Gastroesophageal sphincter (tissue), 4 donors: ENCODE measurements around the gene S1PR2. TPM values are rescaled to one million over a fixed set of nuclear protein-coding genes. Genes with fewer than 3 reads are reported as not detected.
"Not testable (repeated sequence)": the region's sequence is repeated elsewhere in the genome, so short reads cannot be mapped to it uniquely, and the experiment has no call there.

ENCODE experiments used
- ATAC-seq: fragments of 150-250 bp; one replicate; pipeline ENCODE4 v1.9.1; 2016; ENCODE audit warnings: mild to moderate bottlenecking, moderate library complexity
- H3K27ac ChIP-seq, 4 donors: fragments of 200-600 bp; sonication (generic) in 3 of 4; 1 replicate in 3 of 4; 2 replicates in 1 of 4; pipeline ENCODE4 v1.5.1; 2016 to 2019
- H3K27me3 ChIP-seq: fragments of 200-600 bp; sonication (generic); one replicate; pipeline ENCODE4 v1.5.1; 2019
- H3K36me3 ChIP-seq, 2 donors: fragments of 200-600 bp; sonication (generic); one replicate each; pipeline ENCODE4 v1.5.1; 2019; ENCODE audit warnings: control low read depth in 1 of 2
- H3K4me1 ChIP-seq, 3 donors: fragments of 200-600 bp; sonication (generic); 1 replicate in 2 of 3; 2 replicates in 1 of 3; pipeline ENCODE4 v1.5.1; 2016 to 2019; ENCODE audit warnings: control low read depth in 2 of 3
- H3K4me3 ChIP-seq, 2 donors: fragments of 200-600 bp; sonication (generic); one replicate each; pipeline ENCODE4 v1.5.1; 2019; ENCODE audit warnings: mild to moderate bottlenecking in 1 of 2, moderate library complexity in 1 of 2
- H3K9me3 ChIP-seq, 3 donors: fragments of 200-600 bp; sonication (generic); one replicate each; pipeline ENCODE4 v1.5.1; 2017 to 2019; ENCODE audit warnings: control low read depth in 2 of 3
- EP300 ChIP-seq: sonication (generic); formaldehyde crosslinking; IDR thresholded peaks from one replicate; pipeline ENCODE4 v1.6.1; 2017; ENCODE audit warnings: antibody characterized with exemption, mild to moderate bottlenecking
- POLR2A ChIP-seq, 2 donors: fragments of 450-650 bp; IDR thresholded peaks; one replicate each; pipeline ENCODE4 v1.6.1; 2017; ENCODE audit warnings: antibody characterized with exemption in 2 of 2, mild to moderate bottlenecking in 2 of 2, moderate library complexity in 1 of 2
- POLR2AphosphoS5 ChIP-seq: sonication (generic); formaldehyde crosslinking; IDR thresholded peaks from one replicate; pipeline ENCODE4 v1.6.1; 2017; ENCODE audit warnings: antibody characterized with exemption
- WGBS, 2 donors: methylation state at CpG; one replicate each; pipeline ENCODE4 v1.1.5; 2018; ENCODE audit warnings: low coverage in 1 of 2; 5-methylcytosine and 5-hydroxymethylcytosine counted together
- total RNA-seq, 4 donors: library from RNA; depleted of rRNA; stranded (reverse); fragments of >200 nt; gene quantifications; one replicate each; pipeline ENCODE4 v1.1.0, GENCODE V29; 2016
- TF ChIP-seq, protein P1 (sequence below), 4 experiments: fragments of 200-600 bp in 2 of 4; fragments of 450-650 bp in 2 of 4; sonication (generic) in 1 of 4; IDR thresholded peaks; one replicate each; pipeline ENCODE4 v1.5.1; 2017 to 2019; ENCODE audit warnings: antibody characterized with exemption in 4 of 4, mild to moderate bottlenecking in 2 of 4, moderate library complexity in 2 of 4

The S1PR2 gene
- total RNA-seq, 4 donors from 2014 or later: 7.5 to 24.5 (median 16.7) TPM

DNA sequence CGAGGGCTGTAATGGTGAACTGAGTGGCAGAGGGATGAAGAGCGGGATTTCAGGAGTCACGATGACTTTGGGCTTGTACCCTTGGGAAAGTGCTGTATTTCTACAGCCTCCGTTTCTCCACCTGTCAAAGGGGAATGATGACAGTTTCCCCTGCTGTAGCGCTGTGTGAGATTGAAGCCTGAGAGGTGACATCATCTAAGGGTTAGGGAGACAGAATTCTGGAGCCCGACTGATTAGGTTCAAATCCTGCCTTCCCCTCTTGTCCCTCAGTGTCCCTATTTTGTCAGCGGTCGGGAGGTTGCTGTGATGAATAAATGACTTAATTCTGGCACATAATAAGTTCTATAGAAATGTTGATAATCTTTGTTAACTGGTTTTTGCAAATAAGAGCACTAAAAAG lies 21.6 kb upstream of the S1PR2 start:
- H3K36me3 ChIP-seq: peaks cover 0 to 43% of the 10 kb centered on the region in 2 donors
- H3K4me3 ChIP-seq: peak overlapping the region; percentile 64 to 80
- no peaks in the 10 kb centered on the region for H3K27me3 ChIP-seq
- no peak for ATAC-seq
- TF ChIP-seq POLR2A (IDR thresholded peaks at IDR 0.05): no peak
- TF ChIP-seq POLR2AphosphoS5: no peak
- peak overlapping the region in 3 of 4 donors; percentile 83 to 86 (median 85) for H3K27ac ChIP-seq
- no peaks in the 10 kb centered on the region for H3K9me3 ChIP-seq
- 28 to 42% methylated on average over 4 to 5 of the region's 8 CpGs for WGBS, 2 donors
- H3K4me1 ChIP-seq: peaks cover 0 to 38% (median 6%) of the 10 kb centered on the region in 3 donors

DNA sequence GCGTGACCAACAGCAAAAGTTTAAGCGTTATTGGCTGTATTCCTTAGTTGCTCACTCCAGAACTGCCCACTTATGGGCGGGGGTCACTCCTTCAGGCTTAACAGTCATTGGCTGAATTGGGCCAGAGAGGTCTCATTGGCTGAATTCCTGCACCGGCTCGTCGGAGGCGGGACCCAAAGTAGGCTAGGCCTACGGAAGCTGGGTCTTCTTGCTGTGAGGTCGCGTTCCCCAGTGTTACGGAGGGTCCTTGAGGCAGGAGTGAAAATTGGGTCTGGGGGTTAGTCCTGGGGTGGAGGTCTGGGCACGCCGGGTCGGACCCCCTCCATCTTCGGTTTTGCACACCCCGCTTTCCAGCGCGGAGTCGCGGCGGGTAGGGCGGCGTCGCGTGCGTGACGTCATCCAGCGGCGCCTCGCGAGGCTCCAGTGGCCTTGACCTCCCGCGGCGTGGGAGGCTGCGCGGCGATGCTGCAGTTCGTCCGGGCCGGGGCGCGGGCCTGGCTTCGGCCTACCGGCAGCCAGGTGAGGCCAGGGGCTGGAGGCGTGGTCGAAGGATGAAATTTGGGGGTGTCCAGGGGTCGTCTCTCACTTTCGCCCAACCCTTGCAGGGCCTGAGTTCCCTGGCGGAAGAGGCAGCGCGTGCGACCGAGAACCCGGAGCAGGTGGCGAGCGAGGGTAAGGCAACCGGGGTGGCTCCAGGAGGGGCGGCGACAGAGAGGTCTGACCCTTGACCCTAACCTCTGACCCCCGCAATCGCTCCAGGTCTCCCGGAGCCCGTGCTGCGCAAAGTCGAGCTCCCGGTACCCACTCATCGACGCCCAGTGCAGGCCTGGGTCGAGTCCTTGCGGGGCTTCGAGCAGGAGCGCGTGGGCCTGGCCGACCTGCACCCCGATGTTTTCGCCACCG lies 20.9 kb upstream of the S1PR2 start, which contains the start of gene MRPL4:
Gene MRPL4, plus strand, starts transcription at position 423 of the 903 bp plus-strand sequence. Its CDS starts 40 bp downstream, at position 463.
- H3K27me3 ChIP-seq: no peaks in the 10 kb centered on the region
- H3K36me3 ChIP-seq: peaks cover 0 to 37% of the 10 kb centered on the region in 2 donors
- WGBS, 2 donors: 0% methylated on average over 1 to 3 of the region's 77 CpGs
- H3K27ac ChIP-seq: peak within 1 kb of the TSS; percentile 56 to 86 (median 84)
- peaks cover 0 to 38% (median 6%) of the 10 kb centered on the region in 3 donors for H3K4me1 ChIP-seq
- TF ChIP-seq EP300 (no peak), POLR2A (IDR thresholded peaks at IDR 0.05) (peak; percentile 58 to 73), POLR2AphosphoS5 (peak; percentile 83)
- TF ChIP-seq, protein P1, sequence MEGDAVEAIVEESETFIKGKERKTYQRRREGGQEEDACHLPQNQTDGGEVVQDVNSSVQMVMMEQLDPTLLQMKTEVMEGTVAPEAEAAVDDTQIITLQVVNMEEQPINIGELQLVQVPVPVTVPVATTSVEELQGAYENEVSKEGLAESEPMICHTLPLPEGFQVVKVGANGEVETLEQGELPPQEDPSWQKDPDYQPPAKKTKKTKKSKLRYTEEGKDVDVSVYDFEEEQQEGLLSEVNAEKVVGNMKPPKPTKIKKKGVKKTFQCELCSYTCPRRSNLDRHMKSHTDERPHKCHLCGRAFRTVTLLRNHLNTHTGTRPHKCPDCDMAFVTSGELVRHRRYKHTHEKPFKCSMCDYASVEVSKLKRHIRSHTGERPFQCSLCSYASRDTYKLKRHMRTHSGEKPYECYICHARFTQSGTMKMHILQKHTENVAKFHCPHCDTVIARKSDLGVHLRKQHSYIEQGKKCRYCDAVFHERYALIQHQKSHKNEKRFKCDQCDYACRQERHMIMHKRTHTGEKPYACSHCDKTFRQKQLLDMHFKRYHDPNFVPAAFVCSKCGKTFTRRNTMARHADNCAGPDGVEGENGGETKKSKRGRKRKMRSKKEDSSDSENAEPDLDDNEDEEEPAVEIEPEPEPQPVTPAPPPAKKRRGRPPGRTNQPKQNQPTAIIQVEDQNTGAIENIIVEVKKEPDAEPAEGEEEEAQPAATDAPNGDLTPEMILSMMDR (IDR thresholded peaks at IDR 0.05): peak in 3 of 4 experiments; percentile 3 to 32 (median 24)
- no peaks in the 10 kb centered on the region for H3K9me3 ChIP-seq
- peak within 1 kb of the TSS; percentile 64 to 80 for H3K4me3 ChIP-seq
- peak; percentile 99 for ATAC-seq

DNA sequence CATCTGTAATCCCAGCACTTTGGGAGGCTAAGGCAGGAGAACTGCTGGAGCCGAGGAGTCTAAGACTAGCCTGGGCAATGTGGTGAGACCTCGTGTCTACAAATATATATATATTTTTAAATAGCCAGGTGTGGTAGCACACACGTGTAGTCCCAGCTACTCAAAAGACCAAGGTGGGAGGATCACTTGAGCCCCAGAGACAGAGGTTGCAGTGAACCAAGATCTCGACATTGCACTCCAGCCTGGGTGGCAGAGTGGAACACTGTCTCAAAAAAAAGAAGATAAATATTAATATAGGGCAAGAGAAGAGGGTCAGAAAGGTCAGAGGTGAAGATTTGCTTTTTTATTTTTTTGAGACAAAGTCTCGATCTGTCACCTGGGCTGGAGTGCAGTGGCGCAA lies 15.4 kb upstream of the S1PR2 start:
- Histone ChIP-seq H3K9me3 (no peaks in the 10 kb centered on the region), H3K27ac (no peak overlapping the region), H3K4me3 (no peak overlapping the region), H3K4me1 (peaks cover 0 to 19% (median 0%) of the 10 kb centered on the region in 3 donors), H3K36me3 (no peaks in the 10 kb centered on the region), H3K27me3 (no peaks in the 10 kb centered on the region)
- WGBS, 2 donors: 82 to 84% methylated on average over 5 to 6 of the region's 6 CpGs
- TF ChIP-seq POLR2A (IDR thresholded peaks at IDR 0.05) (no peak), POLR2AphosphoS5 (no peak), EP300 (no peak)
- TF ChIP-seq, protein P1 (IDR thresholded peaks at IDR 0.05): no peak
- no peak for ATAC-seq

DNA sequence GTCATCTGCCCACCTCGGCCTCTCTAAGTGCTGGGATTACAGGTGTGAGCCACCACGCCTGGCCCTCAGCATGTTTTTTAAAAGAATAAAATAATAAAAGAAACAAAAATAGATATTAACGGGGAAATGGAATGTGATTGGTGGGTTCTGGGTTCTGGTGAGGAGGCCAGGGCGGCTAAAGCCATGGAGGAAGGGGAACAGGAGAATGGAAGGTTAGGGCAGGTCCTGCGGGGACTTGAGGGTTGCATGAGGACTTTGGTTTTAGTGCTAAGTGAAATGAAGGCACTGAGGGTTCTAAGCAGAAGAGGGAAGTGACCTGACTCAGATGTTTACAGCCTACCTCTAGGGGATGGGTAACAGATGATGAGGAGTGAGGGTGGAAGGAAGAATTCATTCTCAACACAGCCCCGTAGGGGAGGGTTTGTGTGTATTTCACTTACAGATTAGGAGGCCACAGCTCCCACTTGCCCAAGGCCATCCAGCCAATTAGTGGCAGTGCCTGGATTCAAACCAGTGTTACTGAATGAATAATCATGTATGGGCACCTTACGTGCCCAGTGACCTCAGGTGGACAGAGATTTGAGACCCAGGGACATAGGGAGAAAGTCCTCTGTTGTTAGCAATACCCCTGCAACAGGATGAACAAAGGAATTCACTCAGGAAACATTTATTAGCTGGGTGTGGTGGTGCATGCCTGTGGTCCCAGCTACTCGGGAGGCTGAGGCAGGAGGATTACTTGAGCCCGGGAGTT lies 14.2 kb upstream of the S1PR2 start:
- H3K9me3 ChIP-seq: no peaks in the 10 kb centered on the region
- no peaks in the 10 kb centered on the region for H3K36me3 ChIP-seq
- H3K4me3 ChIP-seq: no peak overlapping the region
- H3K4me1 ChIP-seq: peaks cover 0 to 9% (median 0%) of the 10 kb centered on the region in 3 donors
- H3K27ac ChIP-seq: no peak overlapping the region
- 67 to 72% methylated on average over 5 to 6 of the region's 9 CpGs for WGBS, 2 donors
- no peak for ATAC-seq
- H3K27me3 ChIP-seq: no peaks in the 10 kb centered on the region
- no peak for TF ChIP-seq POLR2A (IDR thresholded peaks at IDR 0.05)
- TF ChIP-seq POLR2AphosphoS5: no peak
- TF ChIP-seq, protein P1 (IDR thresholded peaks at IDR 0.05): no peak
- no peak for TF ChIP-seq EP300

DNA sequence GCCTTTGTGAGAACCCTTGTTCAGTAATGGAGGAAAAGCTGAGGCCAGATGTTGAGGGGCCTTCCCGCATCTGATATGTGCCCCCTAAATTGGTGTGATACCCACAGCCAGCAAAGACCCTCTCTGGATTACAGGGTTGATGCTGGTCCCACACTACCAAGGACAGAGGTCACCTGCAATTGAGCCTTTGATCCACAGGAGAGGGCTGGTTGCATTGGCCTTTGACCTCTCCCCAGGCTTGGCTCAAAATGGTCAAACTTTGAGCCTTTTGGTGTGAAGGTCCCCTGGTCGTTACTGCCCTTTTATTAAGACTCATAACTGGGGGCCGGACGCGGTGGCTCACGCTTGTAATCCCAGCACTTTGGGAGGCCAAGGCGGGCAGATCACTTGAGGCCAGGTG lies 12.5 kb upstream of the S1PR2 start:
- WGBS, 2 donors: no CpG with 5 or more reads among the region's 7 CpGs
- H3K4me1 ChIP-seq: peaks cover 0 to 3% (median 0%) of the 10 kb centered on the region in 3 donors
- TF ChIP-seq, protein P1 (IDR thresholded peaks at IDR 0.05): no peak
- TF ChIP-seq EP300: no peak
- no peak for TF ChIP-seq POLR2AphosphoS5
- no peak for TF ChIP-seq POLR2A (IDR thresholded peaks at IDR 0.05)

DNA sequence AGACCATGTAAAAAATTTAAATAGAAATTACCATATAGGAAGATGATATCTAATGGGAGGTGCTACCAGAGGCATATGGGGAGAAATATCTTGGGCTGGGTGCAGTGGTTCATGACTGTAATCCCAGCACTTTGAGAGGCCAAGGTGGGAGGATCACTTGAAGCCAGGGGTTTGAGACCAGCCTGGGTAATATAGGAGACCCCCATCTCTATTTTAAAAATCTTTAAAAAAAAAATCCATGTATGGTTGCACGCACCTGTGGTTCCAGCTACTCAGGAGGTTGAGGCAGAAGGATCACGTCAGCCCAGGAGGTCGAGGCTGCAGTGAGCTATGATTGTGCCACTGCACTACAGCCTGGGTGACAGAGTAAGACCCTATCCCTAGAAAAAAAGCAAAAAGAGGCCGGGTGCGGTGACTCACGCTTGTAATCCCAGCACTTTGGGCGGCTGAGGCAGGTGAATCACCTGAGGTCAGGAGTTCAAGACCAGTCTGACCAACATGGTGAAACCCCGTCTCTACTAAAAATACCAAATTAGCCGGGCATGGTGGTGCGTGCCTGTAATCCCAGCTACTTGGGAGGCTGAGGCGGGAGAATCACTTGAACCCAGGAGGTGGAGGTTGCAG lies 10.8 kb upstream of the S1PR2 start:
- H3K27ac ChIP-seq, H3K9me3 ChIP-seq, ATAC-seq, H3K4me3 ChIP-seq, H3K36me3 ChIP-seq, H3K27me3 ChIP-seq: not testable (repeated sequence)
- peaks cover 0 to 10% (median 0%) of the 10 kb centered on the region in 3 donors for H3K4me1 ChIP-seq
- 94 to 96% methylated on average over 5 to 7 of the region's 11 CpGs for WGBS, 2 donors

More for the DNA sequence above, 12.5 kb upstream of the S1PR2 start:
- ATAC-seq: no peak
- Histone ChIP-seq H3K9me3 (no peaks in the 10 kb centered on the region), H3K36me3 (no peaks in the 10 kb centered on the region), H3K27me3 (no peaks in the 10 kb centered on the region), H3K4me3 (no peak overlapping the region), H3K27ac (no peak overlapping the region)
